IPS-NIHi7 (cell line): ENCODE results near the gene LIPE.

Experiments
- DNase-seq: peaks from one replicate; pipeline ENCODE4 v3.0.0; 2012; ENCODE audit warnings: mixed read lengths; ENCODE audit errors: extremely low spot score

Gene LIPE

DNA sequence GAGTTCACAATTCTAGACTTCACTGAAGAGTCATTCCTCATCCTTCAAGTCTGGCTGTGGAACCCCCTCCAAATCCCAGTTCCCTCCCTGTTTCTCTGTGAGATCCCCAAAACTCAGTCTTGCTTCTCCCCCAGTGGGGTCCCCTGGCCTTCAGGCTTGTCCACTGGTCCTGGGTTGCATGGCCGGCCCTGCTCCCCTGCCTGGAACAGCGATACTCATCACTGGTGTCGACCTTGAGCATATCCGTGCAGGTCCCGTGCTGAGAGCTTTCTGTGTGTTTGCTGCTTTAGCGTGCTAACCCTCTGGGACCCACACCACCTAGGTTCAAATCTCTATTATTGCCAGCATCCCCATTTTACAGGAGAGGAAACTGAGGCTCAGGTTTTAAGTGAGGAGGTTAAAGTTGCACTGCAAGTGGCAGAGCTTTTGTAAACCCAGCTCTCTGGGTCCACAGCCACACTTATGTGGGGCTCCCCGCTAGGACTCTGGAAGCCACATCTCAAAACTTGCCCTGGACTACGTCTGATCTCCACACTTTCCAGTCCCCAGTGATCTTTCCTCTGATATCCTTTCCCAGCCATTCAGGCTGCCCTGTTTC lies 15.5 kb downstream of the LIPE start:
- DNase-seq = no peak

DNA sequence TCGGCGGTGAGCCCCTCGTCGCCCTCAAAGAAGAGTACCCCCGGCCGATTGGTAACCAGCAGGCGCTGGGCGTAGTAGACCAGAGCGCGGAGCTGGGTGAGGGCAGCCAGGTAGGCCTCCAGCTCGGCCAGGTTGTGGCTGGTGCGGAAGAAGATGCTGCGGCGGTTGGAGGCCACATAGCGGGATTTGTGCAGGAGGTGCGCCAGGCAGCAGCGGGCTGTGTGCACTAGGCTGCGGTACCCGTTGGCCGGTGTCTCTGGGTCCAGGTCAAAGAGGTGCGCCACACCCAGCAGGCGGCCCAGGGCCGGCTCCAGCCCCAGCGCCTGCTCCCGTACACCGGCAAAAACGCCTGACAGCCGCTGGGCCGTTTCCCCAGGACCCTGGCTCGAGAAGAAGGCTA lies 16.8 kb downstream of the LIPE start:
- DNase-seq = no peak

DNA sequence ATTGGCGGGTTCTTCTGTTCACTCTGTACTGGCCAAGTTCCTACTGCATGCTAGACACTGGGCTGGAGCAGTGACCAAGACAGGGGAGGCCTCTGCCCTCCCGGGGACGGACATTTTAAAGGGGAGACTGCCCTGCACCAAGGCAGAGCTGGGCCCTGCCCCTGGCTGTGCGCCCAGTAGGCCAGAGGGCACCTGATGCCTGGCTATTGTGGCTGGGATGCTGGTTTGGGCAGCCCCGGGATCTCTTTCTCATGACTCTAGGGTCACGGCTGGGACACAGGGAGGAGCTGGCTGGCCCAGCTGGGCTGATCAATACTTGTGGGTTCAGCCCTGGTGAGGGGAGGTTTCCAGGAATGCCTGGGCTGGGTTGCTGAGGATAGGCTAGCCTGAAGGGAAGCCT lies 17.7 kb downstream of the LIPE start:
- no peak for DNase-seq

DNA sequence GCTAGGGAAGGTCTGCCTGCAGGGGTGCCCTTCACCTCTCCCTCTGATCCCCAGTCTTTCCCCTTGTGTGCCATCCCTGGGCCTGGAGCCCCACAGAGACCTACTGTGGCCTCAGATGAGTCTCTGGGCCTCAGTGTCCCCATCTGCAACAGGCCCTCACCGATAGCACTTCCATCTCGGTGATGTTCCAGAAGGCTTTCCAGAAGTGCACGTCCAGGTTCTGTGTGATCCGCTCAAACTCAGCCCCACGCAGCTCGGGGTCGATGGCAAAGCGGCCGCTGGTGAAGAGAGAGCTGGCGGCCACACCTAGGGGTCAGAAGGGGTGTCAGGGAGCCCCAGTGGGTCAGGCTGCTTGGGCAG lies 19.4 kb downstream of the LIPE start:
- DNase-seq = no peak

DNA sequence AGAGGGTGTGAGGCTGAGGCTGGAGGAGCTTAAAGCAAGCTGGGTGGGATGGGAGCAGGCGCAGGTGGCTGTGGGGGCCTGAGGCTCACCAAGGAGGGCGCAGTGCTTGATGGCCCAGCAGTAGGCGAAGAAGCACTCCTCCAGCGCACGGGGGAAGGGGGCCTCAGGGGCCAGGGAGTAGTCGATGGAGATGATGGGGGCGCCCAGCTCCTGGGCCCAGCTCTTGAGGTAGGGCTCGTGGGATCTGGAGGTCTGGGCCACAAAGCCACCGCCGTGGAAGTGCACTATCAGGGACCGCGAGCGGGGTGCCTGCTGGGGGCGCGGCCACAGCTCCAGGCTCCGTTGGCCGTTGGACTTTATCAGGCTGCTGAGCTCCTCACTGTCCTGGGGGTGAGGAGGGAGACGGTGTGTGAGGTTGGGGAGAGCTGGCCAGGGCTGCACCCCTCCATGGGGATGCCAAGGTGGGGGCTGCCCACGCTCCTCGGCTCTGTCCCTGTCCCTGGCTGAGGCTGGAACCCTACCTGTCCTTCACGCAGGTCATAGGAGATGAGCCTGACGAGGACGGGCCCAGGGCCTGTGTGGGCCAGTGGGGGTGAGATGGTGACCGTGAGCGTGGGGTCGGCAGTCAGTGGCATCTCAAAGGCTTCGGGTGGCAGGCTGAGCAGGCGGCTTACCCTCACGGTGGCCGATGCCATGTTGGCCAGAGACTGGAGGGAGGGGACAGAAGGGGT lies 19.9 kb downstream of the LIPE start:
- DNase-seq = no peak

DNA sequence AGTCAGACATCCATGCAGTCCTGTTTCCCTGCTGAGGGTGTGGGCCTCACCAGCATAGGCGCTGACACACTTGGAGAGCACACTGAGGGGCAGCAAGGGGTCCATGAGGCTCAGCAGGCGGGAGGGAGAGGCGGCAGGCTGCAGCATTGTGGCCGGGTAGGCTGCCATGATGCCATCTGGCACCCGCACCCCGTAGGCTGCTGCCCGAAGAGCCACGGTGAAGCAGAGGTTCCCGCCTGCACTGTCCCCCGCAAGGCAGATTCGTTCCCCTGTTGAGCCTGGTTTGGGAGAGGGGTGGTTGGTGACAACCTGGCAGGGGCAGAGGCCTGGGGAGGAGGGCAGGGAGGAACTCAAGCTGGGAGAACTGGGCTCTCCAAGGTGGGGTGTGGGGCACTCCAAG lies 21.1 kb downstream of the LIPE start:
- no peak for DNase-seq

DNA sequence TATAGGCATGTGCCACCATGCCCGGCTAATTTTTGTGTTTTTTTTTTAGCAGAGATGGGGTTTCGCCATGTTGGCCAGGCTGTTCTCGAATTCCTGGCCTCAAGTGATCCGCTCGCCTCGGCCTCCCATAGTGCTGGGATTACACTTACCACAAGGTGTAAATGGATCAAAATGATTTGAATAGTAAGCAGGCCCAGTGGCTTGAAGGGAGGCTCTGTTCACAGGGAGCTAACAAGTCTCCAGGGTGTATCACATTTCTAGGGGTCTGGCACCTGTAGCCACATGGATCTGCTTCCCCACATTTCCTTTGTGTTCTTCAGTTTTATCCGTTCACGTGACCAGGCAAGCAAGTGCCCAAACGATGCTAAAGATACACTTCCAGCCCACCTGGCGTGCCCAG lies 23.6 kb downstream of the LIPE start:
- DNase-seq = no peak

DNA sequence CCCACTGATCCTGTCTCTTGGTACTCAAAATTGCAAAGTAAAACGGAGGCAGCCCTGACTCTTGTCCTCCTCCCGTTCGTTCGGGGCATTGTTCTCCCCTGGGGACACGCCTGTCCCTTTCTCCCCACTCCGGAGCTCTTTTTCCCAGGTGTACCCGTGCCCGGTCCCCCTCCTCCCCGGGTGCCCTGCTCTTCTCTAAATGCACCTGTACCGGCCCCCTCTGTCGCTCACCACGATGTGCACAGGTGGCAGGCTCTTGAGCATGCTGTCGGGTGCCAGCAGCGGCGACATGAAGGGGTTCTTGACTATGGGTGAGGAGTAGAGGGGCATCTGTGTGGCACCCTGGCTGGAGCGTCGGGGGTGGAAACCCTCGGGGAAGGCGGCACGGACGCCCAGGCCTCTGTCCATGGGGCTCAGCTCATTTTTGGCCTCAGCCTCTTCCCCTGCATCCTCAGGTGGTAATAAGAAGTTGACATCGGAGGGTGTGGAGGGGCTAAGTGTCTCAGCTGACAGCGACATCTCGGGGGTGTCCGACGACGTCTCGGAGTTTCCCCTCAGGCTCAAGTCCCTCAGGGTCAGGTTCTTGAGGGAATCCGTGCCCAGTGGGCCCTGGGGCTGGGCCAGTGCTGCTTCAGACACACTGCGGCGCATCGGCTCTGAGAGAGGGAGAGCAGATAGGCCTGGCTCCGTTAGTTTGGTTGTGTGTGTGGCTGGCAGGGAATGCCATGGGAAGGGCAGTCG lies 24.6 kb downstream of the LIPE start:
- no peak for DNase-seq

DNA sequence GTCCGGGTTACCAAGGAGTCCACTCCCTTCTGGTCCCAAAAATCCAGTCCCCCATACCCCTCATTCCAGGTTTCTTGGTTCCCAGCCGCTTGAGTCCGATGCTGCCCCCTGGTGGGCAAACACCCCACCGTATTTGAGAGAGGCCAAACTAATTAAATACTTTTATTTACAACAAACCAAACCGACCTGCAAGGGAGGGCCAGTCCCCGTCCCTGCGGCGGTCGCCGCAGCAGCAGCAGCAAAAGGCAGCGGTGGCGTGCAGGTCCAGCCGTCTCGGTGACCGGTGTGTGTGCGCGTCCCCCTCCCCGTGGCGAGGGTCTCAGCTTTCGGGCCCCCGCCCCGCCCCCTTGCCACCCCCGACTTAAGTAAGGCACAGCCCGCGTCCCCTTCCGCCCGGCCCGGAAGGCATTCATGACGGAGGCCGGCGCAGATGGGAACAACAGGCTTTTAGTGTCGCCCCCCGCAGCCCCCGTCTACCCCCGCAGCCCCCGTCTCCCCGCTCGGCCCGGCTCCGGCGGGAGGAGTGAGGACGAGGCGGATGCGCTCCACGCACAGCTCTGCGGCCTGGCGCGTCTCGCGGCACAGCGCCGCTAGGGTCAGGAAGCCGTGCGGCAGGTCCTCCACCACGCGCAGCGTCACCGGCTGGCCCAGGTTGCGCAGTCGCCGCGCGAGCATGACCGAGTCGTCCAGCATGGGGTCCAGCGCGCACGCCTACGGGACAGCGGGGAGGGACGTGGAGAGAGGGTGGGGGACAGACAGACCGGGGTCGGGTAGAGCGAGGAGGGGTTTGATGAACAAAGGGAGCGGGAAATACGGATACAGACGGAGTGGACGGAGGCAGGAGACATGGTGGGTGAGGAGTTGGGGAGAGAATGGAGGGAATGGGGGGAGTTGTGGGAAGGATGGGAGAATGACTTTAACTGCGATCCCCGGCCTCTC lies 25.6 kb downstream of the LIPE start:
- DNase-seq = peak; percentile 86

DNA sequence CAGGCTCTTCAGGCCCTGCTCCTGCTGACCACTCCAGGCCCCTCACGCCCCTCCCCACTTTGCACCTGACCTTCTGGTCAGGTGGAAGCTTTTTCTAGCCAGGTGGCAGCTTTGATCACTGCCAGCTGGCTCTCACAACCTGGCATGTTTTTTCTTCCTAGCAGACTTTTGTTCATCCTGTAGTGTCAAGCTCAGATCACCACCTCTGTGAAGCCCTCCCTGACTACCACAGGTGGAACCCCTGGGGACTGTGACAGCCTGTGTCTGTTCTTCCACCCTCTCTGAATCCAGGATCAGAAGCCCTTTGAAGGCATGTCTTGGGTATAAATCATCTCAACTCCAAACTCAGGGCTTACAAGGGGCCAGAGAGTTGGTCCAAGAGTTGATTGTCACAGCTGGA lies 26.8 kb downstream of the LIPE start:
- DNase-seq = no peak

DNA sequence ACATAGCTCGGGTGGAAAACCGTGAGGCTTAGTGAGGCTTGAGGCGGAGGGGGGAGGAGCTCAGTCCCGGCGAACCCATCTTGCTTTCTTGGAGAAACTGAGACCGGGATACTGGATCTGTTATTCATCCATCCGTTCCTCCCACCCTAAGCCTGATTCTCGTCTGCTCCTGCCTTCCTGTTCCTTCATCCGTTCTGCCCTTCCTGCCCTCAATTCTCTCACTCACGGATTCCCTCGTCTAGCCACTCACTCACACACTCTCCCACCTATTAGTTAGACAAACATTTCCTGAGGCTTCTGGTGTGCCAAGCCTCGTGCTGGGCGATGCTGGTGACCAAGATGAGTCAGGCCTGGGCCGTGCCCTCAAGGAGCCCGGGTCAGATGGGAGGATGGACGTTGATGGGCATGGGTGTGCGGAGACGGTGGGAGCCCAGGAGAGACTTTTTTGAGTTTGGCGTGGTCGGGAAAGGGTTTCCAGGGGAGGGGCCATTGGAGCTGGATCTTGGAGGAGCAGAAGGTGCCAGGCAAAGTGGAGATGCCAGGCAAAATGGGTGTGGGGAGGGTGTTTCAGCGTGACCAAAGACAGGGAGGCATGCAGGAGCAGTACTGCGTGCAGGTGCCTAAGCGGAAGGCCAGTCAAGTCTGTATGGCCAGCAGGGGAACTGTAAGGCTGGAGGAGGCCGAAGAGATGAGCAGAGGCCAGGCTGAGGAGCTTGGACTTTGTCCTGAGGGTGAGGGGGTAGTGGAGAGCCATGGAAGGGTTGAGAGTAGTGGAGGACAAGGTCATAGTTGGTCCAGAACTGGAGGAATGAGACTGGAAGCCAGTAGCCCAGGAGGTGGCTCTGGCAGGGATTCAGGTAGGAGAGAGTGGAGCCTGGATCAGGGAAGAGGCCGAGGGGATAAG lies 29.7 kb downstream of the LIPE start:
- DNase-seq = no peak

DNA sequence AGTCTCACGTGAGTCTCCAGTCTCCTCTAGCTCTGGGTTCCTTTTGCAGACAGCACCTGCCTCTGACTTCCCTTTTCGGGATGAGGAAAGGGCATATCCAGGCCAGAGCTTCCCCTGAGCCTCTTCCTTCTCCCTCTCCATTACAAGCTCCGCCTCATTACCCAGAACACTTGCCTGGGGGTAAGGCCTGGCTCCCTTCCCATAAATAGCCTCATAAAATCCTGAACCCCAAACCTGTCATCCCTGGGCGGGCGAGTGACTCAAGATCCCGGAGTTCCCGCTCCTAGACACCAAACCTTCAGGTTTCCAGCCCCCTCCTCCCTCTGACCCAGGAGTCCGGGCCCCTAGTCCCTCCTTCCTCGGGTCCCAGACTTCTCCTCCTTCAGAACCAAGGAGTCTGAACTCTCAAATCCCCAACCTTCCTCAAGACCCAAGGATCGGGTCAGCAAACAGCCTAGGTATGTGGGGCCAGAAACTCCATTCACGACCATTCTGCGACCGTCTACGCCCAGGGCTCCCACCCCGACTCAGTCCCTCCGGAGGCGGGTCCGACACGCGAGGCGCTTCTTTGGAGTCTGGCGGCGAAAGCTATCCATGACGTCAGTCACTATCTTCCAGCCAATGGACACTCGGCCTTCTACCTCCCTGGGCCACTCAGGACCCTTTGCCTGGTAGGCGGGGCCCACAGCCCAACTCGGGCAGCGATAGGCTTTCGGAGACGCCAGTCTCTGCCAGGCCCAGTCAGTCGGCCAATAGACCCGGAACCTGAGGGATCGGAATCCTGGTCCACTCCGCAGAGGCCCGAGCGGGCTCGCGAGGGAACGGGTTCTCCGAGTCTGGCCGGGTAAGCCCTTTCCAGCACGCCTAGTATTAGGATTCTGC lies 30.6 kb downstream of the LIPE start:
- peak; percentile 100 for DNase-seq

DNA sequence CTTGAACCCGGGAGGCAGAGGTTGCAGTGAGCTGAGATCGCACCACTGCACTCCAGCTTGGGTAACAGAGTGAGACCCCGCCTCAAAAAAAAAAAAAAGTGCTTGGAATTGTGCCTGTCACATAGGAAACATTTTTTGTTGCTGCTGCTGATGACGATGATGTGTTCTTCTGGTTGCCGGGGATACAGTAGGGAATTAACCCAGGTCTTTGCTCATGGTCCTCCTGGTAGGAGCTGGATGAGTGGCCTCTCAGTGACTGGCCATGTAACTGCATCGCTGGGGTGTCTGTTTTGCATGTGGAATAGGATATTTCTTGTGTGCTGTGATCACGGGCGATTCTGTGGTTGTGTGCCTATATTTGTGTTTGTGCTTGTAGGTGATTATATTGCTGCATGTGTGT lies 32.4 kb downstream of the LIPE start:
- DNase-seq = no peak

DNA sequence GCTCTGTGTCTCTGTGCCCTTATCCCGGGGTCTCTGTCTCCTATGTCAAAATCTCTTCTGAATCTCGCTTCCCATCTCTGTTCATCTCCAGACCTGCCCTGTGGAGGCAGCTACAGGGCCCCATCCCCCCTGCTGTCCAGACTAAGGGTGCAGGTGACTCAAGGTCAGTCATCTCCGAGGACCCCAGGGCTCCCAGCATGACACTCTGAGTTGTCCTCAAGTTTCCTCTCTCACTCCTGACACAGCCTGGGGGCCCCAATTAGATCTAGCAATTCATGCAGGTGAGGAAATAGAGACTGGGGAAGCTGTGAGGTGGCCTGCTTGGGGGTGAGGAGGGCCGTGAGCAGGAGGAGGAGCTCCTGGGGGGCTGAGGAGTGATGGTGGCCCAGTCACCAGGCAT lies 35.0 kb downstream of the LIPE start:
- DNase-seq = no peak

DNA sequence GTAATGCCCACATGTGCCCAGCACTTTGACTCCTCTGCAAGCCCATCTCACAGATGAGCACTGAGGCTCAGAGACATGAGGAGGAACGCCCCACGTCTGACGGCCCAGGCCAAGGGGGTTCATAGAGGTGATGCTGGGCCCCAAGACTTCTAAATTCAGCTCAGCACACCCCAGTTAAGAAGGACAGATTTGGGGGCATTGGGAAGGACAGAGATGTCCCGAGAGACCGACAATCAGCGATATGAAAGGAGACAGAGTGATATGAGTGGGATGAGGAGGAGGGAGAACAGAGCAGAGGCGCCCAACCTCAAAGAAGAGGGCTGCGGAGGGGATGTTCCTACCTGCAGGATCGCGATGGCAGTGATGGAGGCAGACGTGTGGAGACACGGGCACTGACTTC lies 37.3 kb downstream of the LIPE start, which contains the start of gene CNFN:
TSS of gene CNFN (minus strand) at position 399 of the 400 bp plus-strand sequence. CDS start 1,260 bp downstream, outside the sequence.
- DNase-seq = no peak

DNA sequence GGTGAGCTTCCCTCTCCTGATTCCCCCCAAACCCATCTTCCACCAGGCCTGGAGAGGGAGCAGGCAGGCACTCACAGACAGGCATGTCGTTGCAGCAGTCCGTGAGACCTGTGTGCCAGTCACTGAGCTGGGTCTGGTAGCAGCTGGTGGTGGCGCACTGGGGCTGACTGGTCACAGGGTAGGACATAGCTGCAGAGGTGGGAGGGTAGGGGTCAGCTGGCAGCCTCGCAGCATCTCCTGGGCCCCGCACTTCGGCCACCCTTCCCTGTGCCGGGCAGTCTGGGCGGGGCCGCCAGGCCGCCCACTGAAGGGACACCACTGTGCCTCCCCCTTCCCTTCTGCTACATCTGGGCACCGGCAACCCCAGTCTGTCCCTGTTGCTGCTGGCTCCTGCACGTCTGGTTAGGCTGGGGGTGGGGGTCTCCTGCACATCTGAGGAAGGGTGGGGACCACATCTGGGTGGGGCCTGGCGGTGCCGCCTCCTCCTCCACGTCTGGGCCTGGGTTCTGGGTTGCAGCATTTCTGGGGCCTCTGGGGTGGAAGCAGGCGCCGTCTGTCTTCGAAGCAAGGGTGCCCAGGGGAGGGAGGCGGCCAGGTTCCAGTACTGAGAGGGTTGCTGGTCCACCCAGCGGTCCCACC lies 38.2 kb downstream of the LIPE start:
- no peak for DNase-seq

DNA sequence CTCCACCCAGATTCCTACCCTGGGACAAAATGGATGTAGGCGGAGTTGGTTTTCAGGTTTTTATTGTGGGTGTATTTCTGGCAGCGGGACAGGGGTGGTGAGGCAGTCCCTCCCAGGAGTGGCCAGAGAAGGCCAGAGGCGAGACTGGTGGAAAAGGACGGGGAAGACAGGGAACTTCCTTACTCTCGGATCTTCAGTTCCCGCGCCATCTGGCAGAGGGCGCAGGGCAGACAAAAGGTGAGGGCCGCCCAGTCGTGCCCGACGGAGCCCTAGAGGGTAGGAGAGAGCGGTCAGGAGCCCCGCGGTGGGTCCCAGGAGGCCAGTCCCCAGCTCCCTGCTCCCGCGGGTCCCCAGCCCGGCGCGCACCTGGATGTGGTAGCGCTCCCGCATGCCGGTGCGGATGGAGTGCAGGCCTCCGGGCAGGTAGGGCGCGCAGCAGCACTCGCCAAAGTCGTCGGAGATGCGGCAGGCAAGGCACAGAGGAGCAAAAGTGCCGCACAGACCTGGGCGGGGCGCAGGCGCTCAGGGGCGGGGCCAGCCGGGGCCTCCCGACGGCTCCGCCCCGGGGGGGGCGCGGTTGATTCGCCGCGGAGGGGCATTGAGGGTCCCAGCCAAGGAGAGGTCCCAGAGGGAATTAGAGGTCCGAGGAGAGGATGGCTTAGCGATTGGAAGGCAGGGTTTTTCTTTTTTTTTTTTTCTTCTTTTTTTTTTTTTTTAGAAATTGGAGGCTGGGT lies 40.0 kb downstream of the LIPE start:
- peak; percentile 93 for DNase-seq

DNA sequence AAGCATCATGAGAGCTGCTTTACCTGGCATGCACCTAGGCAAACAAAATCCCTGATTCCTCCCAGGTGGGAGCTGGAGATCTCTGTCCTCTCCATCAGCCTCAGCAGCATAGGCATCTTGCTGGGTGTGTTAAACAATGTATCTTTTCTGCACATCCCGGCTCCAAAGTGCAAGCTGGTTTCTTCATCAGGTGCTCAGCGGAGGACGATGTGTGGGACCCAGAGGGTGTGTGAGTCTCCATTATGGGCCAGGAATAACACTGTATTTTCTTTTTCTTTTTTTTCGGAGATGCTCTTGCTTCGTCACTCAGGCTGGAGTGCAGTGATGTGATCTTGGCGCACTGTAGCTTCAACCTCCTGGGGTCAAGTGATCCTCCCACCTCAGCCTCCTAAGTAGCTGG lies 47.0 kb downstream of the LIPE start:
- no peak for DNase-seq
